GM21367 (cell line): ENCODE results near the gene SDC3.
"Not testable (repeated sequence)": the region's sequence is repeated elsewhere in the genome, so short reads cannot be mapped to it uniquely, and the experiment has no call there.

ENCODE experiments used
- ATAC-seq: cut with Tn5 transposase; IDR thresholded peaks from one replicate; pipeline ENCODE4 v1.9.1; 2021; ENCODE audit not compliant: unreplicated experiment

Gene SDC3, protein sequence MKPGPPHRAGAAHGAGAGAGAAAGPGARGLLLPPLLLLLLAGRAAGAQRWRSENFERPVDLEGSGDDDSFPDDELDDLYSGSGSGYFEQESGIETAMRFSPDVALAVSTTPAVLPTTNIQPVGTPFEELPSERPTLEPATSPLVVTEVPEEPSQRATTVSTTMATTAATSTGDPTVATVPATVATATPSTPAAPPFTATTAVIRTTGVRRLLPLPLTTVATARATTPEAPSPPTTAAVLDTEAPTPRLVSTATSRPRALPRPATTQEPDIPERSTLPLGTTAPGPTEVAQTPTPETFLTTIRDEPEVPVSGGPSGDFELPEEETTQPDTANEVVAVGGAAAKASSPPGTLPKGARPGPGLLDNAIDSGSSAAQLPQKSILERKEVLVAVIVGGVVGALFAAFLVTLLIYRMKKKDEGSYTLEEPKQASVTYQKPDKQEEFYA

DNA sequence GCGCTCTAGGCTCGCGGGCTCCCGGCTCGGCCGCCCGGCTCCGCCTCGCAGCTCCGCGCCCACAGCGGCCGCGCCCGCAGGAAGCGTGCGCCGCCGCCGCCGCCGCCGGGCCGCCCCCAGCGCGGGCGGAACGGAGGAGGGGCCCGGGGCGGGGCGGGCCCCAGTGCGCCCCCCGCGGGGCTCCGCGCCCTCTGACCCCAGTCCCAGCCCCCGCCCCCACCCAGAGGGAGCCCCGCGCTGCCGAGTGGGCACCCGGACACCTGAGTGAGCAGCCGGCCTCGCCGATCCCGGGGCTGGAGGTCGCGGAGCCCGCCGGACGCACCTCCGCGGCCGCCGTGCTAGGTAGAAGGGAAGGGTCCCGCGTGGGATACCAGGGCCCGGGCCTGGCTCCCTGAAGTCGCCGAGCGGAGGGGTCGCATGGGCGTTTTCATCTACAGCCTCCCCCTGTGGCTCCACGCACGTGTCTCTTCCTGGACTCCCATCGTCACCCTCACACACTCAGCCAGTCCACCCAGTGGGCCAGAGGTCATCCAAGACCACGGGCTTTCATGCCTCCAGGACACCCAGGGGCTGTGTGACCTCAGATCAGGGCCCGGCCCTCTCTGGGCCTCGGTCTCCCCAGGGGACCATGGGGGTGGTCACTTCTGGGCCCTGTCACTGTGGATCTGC is at the start of gene SDC3:
Gene SDC3, minus strand, starts transcription at position 63 of the 669 bp plus-strand sequence. CDS start 172 bp downstream, outside the sequence.
- no peak for ATAC-seq

DNA sequence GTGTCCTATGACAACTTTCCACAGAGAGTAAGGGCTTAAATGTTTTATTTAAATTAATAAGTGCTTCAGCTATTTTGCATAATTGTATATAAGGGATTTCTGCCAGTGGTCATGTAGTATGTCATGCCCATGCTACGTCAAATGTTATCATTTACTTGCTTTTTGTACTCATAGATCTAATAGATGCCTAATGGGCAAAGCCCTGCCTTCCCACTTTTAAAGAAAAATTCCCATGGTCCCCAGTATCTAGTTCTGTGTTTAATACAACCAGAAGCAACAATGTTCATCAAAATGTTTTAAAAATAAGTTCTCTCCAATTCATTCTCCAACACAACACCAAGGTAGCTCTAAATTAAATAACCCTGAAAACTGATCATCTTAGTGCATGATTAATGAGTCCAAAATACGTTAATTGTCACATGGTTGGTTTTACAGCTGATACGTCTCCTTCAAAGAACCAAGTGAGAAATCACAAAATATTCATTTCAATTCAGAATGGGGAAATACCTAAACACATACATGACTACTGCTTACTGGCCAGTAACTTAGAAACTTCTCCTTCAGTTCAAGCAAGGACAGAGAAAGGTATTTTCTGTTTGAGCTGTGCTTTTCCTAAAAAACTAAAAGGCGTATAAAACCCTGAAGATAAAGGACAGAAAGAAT is 49.1 kb upstream of the SDC3 start:
- ATAC-seq, result no peak

DNA sequence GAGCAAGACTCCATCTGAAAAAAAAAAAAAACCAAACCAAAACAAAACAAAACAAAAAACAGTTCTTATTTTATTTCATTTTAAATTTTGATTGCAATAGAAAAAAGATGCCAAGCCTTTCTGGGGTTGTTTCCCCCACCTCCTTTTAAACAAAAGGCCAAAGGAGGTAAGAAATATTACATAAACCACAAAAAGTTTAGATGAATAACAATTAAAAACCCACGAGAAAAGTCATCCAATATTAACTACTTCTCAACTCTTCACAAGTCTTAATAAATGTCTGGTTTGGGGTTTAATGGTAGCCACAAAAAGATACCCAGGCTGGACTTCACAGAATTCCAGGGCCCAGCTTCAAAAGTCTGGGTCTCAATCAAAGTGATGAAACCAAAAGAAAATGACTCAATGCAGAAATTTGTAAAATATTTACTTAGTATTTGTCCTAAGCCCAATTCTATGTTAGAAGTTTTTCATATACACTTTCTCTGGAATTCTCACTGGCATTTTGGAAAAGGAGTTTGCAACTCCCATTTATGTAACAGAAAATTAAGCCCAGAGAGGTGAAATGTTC is 47.0 kb upstream of the SDC3 start:
- no peak for ATAC-seq

DNA sequence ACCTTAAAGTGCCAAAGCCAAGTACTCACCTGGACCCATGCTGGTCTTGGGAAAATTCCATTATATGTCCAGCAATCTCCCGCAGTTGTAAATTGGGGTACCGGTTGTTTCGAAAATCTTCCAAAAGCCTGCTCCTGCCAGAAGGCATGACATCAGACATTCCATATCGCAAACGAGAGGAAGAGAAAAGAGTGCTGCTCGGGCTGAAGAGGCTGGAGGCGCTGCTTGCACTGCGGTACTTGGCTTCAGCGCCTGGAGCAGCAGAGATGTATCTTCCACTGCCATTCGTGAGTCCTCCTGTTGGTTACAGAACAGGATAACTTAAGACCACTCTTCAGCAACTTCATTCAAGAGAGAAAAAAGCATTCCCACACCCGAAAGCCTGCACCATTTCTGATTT is 45.1 kb upstream of the SDC3 start:
- no peak for ATAC-seq

DNA sequence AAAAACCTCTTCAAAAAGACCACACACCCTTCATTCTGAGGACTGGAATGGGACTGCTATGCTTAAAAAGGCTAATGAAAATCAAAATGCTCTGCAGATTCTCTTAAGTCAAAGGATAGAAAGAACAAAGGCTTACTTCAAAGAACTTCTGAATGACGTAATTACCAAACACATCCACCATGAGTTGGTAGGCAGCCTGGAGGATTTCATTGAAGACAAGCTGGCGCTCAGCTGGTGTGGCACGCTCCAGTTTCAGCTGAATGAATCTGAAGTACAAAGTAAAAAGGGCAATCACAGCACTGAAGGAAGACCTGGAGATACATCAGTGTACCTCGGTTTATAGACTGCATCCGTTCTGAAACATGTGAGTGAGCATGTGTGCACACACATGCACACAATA is 43.5 kb upstream of the SDC3 start:
- ATAC-seq, result no peak

DNA sequence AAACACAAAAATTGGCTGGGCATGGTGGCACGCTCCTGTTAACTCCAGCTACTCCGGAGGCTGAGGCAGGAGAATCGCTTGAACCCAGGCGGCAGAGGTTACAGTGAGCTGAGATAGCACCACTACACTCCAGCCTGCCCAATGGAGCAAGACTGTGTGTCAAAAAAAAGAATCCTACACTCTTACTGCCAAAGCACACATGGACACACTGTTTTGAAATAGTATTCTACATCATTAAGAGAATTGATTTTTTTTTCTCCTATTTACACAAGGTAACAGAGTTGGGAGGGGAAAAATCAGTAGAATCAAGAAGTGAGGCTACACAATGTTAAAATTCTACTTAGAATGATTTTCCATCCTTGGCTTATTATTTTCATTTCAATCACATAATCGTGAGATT is 42.1 kb upstream of the SDC3 start:
- ATAC-seq, result no peak

DNA sequence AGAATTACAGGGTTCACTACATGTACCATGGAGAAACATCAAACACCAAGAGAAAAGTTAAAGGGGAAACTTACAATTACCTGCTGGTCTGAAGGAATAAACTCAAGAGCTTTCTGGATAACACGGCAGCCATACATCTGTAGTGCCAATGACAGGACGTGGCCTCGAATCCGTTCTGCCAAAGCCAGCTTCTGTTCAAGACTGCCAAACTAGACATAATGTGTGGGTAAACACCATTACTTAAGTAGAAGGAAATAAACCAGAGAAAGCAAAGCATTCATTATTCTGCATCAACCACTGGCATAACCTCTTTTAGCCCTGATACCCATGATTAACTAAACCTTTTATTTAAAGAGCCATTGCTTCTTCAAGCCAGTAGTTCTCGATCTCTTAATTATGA is 41.5 kb upstream of the SDC3 start:
- ATAC-seq, result no peak

DNA sequence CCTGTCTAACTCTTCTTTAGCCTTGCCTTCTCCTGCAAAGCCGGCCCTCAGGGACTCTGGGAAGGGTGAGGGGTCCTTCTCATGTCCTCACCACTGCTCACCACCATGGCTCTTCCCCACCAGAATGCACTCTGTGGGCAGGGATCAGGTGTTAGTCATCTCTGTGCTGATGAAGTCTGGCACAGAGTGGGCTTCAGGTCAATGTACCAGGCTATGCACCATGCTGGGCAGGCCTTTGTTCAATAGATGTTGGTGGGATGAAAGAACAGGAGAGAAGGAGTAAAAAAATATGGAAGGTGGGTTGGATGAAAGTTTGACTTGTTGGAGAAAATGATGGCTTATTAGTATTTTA is 40.9 kb upstream of the SDC3 start:
- ATAC-seq, result not testable (repeated sequence)

DNA sequence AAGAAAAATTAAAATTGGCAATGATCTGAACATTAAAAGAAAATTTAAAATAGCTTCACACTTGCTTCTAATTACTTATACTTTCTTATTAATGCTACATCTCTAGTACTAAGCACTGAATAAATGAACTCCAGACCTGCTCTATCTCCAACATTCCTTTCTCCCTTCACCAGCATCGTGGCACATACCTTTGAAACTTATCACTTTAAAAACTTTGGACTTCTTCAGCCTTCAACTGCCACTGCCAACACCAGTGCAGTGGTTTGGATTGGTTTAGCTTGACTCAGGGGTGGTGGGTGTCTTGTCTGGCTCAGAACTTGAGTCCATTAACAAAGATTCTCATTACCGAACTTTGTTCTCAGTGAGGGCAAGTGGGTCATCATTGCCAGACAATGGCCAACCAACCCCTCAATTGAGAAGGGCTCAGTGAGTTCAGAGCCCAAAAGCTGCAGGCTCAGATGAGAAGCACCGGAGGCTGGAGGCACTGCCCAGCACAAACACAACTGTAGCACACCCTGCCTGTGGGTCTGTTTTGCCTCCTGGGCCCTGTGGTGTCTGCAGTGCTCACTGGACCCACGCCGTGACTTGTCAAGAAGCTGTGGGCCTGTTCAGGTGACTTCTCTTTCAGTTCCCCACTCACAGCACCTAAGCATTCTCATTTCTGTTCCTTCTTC is 40.4 kb upstream of the SDC3 start:
- ATAC-seq, result not testable (repeated sequence)

DNA sequence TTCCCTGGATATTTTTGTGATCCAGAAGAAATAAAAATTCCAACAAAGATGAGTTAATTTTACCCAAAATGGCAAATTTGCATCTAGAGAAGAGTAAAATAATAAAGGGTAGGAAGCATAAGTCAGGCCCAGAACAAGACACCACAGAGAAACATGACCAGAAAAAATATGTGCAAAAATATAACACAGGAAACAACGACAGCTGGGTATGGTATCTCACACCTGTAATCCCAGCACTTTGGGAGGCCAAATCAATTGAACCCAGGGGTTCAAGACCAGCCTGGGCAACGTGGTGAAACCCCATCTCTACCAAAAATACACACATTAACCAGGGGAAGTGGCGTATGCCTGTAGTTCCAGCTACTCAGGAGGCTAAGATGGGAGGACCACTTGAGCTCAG is 39.7 kb upstream of the SDC3 start:
- ATAC-seq, result no peak

DNA sequence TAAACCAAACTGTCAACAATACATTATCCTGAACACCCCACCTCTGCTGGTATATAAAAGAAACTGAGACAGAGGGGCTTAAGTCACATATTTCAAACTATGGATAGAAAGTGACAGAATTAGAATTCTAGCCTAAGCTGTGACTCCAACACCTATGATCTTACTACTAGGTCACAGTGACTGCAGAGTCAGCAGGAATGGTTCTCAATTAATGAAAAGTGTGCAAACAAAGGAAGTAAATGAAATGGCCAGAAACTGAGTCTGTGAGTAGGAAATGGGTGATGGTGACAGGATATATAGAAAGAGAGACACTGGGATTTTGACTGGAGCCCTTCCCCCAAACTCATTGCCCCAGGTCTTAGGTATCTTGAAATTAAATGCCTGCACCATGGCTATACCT is 38.7 kb upstream of the SDC3 start:
- ATAC-seq, result no peak

DNA sequence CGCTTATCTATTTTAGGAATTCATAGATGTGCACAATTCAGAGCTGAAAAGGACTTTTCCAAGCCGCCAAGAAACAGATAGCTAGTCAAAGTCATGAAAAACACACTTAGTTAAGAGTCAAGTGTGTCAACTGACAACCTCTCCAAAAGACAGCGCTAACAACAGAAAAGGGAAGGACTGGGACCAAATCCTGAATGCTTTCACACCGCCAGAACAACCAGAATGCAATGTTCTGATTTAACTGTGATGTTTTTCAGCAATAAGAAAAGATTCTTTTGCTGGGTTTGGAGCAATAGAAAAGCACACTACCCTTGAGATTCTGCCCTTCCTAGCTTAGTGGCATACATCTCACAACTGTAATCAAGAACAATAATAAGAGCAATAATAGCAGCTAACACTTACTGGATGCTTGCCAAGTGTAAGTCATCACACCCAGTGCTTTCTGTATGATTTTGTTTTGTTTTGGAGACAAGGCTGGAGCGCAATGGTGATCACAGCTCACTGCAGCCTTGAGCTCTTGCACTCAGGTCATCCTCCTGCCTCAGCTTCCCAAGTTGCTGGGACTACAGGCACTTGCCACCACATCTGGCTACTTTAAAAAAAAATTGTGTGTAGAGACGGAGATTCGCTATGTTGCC is 33.9 kb upstream of the SDC3 start:
- no peak for ATAC-seq

DNA sequence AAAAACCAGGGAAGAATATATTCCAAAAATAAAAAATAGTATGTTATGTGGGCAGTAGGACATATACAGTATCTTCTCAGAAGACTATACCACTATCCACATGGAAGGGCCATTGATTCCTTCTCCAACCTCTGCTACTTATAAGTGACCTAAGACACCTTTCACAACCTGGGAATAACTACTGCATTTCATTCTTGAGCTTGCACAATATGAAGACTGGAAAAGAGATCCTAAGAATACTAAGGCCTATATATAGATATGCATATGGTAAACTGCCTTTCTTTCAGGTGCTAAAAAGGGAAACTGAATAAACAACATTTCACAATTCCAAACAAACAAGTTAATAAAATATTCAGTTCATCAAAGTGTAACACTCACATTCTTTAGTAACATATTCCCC is 32.0 kb upstream of the SDC3 start:
- no peak for ATAC-seq

DNA sequence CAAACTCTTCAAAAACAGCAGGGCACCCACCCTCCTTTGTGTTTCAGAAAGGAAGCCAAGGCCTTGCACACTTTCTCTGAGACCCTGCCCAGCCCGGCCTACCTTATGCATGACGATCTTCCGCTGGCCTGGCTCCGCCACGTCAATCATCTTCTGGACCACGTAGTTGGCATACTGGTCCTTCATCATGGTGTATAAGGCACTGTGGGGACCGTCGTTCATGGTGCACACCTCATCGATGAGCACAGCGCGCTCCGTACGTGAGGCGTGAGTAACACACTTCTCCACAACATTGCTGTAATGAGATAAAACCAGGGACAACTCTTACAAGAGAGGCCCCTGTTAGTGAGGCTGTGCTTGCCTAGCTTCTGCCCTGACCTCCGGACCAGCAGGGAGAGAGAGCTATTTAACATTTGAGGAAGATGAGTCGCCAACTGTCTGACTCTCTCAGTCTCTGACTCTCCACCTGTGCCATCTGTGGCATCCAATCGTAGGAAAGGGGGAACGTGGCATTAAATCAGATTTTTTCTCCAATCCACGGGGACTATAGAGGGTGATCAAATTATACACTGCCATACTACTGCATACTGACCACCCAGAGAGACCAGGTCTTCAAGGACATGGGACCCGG is 28.1 kb upstream of the SDC3 start:
- no peak for ATAC-seq

DNA sequence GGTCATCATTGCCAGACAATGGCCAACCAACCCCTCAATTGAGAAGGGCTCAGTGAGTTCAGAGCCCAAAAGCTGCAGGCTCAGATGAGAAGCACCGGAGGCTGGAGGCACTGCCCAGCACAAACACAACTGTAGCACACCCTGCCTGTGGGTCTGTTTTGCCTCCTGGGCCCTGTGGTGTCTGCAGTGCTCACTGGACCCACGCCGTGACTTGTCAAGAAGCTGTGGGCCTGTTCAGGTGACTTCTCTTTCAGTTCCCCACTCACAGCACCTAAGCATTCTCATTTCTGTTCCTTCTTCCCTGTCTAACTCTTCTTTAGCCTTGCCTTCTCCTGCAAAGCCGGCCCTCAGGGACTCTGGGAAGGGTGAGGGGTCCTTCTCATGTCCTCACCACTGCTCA is 27.2 kb upstream of the SDC3 start:
- not testable (repeated sequence) for ATAC-seq

DNA sequence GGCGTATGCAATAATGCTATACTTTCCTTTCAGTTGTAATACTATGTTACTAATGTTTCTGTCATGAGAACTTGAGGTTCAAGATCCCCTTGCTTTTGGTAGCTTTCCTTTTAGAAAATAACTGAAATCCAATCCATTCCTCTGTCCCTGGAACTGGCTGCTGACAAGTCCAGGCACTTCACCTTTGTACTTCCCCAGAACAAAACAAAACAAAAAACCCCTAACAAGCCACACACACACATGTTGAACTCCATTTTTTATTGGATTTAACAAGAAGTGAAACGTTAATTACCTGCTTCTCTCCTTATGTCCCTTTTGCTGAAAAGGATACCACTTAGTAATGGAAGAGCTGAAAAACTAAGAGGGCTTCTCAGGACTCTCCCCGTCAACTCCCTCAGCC is 26.1 kb upstream of the SDC3 start:
- ATAC-seq, result no peak

DNA sequence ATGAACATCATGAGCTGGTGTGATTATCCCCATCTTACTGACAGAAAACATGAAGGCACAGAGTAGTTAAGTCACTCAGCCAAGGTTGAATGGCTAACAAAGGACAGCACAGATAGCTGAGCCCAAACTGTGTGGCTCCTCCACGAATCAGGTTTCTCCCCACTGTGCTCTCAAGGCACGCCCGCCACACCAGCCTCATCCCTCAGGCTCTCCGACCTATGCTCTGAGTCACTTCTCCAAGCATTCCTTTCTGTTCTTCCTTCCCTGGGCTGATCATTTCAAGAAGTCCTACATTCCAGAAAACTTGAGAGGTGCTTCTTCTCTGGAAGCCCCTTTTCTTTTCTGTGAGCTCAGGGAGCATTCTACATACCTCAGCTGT is 25.3 kb upstream of the SDC3 start:
- ATAC-seq, result no peak

DNA sequence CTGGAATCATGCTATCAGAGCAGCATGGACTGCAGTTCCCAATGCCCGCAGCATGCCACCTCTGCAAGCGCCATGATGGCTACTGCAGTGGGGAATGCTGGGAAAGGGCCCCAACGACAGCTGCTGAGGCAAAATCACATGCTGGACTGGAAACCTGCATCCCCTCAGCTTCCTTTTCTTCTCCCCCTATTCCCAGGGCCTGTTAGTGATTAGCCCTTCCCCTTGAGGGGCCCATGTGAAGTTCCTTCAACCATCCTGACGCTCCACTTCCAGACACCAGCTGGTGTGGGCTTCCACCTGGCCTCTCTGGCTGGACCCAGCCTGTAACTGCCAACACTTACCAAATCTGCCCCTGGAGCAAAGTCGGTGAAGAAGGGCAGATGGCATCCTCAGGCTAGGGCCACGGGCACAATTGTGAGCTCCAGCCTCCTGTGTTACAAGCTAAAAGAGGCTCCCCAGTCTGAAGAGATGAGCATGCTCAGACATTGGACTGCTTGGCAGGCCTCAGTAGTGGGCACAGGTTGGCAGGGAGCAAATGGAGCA is 22.1 kb upstream of the SDC3 start:
- no peak for ATAC-seq

DNA sequence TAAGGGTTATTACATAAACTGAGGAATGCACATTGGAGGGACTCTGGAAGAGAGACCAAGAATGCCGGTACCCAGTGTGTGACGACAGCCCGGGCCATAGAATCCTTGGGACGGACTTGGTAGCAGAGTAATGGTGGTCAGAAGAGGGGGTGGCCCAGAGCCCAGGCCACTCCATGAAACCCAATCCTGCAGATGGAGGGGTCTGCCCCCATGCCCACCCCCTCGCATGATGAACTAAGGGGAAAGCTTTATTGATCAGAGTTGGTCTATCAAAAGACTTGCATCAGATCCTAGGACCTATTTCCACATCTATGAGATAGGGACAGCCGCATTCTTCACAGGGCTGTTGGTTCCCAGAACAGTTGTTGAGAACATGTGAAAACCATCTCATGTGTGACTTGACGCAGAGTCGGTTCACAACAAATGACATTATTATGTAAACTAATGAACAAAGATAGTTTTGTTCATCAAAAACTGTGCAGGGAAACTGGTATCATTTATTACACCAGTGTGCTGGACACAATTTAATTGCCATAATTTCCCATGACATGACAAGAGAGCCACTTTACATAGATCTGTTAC is 21.5 kb upstream of the SDC3 start:
- no peak for ATAC-seq
